Suppressor macrophage treated with lipopolysaccharide for 1 hour (primary cell): Measurements from ENCODE around the gene SELENOH.
"Not testable (repeated sequence)": the region's sequence is repeated elsewhere in the genome, so short reads cannot be mapped to it uniquely, and the experiment has no call there.

Source experiments
- DNase-seq, 3 donors: peaks; one replicate each; pipeline ENCODE4 v3.0.0-alpha.2; 2020 to 2022

SELENOH gene

GRCh38 chr11:57741132-57742086 lies at the start of gene SELENOH:
SELENOH (plus strand) TSS chr11:57741491; CDS start chr11:57741596, 105 bp downstream.
- peak; percentile 95 to 96 (median 96) for DNase-seq

GRCh38 chr11:57698843-57699365 lies 42.4 kb upstream of the SELENOH start:
- no peak for DNase-seq

- DNase-seq: no peak
Measured at GRCh38 chr11:57699813-57700212, 41.5 kb upstream of the SELENOH start.

GRCh38 chr11:57700425-57700824 lies 40.9 kb upstream of the SELENOH start:
- DNase-seq: no peak

GRCh38 chr11:57703341-57703740 lies 38.0 kb upstream of the SELENOH start:
- no peak for DNase-seq

- DNase-seq: no peak
Measured at GRCh38 chr11:57704932-57705331, 36.4 kb upstream of the SELENOH start.

- not testable (repeated sequence) for DNase-seq
Measured at GRCh38 chr11:57705432-57705831, 35.9 kb upstream of the SELENOH start.

GRCh38 chr11:57709802-57710367 lies 31.4 kb upstream of the SELENOH start:
- no peak for DNase-seq

- DNase-seq: peak in 2 of 3 donors; percentile 62
Measured at GRCh38 chr11:57711414-57712255, 29.7 kb upstream of the SELENOH start, which contains the start of gene MED19. MED19 (minus strand) TSS chr11:57712215; CDS start chr11:57712179, 36 bp downstream.

GRCh38 chr11:57712256-57713150 lies 28.8 kb upstream of the SELENOH start, which contains the start of gene TMX2:
TMX2 (plus strand) TSS chr11:57712593; CDS start chr11:57712619, 26 bp downstream.
- peak; percentile 95 to 99 (median 98) for DNase-seq

GRCh38 chr11:57713835-57714234 lies 27.5 kb upstream of the SELENOH start:
- no peak for DNase-seq

GRCh38 chr11:57716726-57717125 lies 24.6 kb upstream of the SELENOH start:
- DNase-seq: not testable (repeated sequence)

GRCh38 chr11:57727185-57727584 lies 14.1 kb upstream of the SELENOH start:
- DNase-seq: no peak

GRCh38 chr11:57728829-57729228 lies 12.5 kb upstream of the SELENOH start:
- no peak for DNase-seq

GRCh38 chr11:57729479-57729878 lies 11.8 kb upstream of the SELENOH start:
- DNase-seq: no peak

- DNase-seq: no peak
Measured at GRCh38 chr11:57732661-57733060, 8.6 kb upstream of the SELENOH start.

- no peak for DNase-seq
Measured at GRCh38 chr11:57735619-57736298, 5.5 kb upstream of the SELENOH start.

- DNase-seq: peak in 1 of 3 donors; percentile 24
Measured at GRCh38 chr11:57742087-57742452, 779 bp downstream of the SELENOH start.

GRCh38 chr11:57744357-57744756 lies 3.1 kb downstream of the SELENOH start:
- DNase-seq: no peak

GRCh38 chr11:57745206-57745605 lies 3.9 kb downstream of the SELENOH start:
- DNase-seq: no peak

- DNase-seq: no peak
Measured at GRCh38 chr11:57746920-57747319, 5.6 kb downstream of the SELENOH start.
